NCI-H1436 treated with DMSO at 0.1 percent for 48 hours (cell line): ENCODE data around the gene CCDC134.

Experiments used
- DNase-seq: peaks from one replicate; lab custom pipeline; 2025; lab: John Stamatoyannopoulos, UW

Gene CCDC134

GRCh38 chr22:41800348-41801146 is at the start of gene CCDC134:
Gene CCDC134 (plus strand): TSS chr22:41800679. CDS start chr22:41808891, 8,212 bp downstream.
- DNase-seq = peak; percentile 48

DNA sequence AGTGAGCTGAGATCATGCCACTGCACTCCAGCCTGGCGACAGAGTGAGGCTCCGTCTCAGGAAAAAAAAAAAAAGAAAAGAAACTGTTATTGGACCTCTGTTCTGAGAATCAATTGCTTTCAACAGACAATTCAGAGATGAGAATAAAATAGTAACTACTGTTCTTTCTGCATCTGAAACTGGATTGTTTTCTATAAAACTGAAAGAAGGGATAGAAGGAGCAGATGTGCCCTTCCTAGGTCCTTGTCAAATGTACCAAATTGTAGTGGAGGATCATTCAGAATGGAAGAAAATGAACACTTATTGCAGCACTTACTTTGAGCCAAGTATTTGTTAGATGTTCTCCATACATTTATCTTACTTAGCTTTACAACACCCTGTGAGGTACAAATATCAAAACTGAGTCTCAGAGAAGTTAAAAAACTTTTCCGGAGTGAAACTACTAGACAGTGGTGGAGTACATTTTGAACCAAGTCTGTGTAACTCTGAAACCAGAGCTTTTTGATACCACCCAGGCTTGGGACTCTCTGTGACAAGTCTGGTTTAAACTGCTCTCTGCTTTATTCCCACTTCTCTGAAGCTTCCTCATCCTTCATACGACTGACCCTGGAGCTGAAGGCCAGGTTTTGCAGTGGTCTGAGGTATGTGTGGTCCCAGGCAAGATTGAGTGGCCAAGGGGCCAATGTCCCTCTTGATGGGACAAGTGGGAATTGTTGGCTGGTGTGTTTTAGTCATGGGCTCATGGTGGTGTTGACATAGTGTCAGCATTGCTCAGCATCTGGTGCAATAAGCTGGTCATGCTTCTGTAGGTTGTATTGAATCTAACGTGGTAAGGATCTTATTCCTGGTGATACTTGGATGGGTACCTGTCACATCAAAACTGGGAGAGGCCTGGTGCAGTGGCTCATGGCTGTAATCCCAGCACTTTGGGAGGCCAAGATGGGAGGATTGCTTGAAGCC is 48.2 kb upstream of the CCDC134 start:
- no peak for DNase-seq

DNA sequence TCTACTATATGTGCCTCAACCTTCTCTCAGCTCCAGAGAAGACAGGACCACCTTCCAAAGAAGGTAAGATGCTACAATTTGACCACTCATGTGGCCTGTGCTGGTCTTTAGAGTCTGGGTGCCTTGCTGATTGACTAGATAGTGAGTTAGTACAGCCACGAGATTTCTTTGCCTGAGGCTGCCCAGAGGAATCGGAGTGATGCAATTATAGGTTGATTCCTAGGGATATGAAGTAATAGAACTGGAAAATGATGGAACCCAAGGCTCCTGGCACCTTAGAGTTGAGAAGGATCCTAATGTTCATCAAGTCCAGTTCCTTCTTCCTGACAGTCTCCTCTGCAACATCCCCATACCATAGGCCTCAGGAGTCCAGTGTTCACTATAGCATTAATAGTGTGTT is 46.5 kb upstream of the CCDC134 start:
- no peak for DNase-seq

- DNase-seq = no peak
Observed at GRCh38 chr22:41757502-41757901, 43.0 kb upstream of the CCDC134 start.

DNA sequence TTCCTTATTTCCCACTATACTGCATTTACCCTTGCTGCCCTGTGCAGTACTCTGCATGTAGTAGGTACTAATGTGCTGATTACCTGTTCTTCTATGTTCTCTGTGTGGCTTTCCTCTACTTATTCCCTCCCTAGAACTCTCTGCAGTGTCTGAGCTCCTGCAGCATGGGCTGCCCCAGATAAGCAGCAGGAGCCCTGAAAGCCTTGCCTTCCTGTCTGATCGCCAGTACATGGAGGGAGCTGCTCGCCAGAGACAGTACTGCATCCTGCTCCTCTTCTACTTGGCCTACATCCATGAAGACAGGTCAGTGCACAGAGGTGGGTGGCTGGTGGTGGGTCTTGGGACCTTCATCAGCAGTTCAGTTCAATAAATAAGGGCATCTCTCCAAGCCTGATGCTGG is 42.2 kb upstream of the CCDC134 start:
- no peak for DNase-seq

DNA sequence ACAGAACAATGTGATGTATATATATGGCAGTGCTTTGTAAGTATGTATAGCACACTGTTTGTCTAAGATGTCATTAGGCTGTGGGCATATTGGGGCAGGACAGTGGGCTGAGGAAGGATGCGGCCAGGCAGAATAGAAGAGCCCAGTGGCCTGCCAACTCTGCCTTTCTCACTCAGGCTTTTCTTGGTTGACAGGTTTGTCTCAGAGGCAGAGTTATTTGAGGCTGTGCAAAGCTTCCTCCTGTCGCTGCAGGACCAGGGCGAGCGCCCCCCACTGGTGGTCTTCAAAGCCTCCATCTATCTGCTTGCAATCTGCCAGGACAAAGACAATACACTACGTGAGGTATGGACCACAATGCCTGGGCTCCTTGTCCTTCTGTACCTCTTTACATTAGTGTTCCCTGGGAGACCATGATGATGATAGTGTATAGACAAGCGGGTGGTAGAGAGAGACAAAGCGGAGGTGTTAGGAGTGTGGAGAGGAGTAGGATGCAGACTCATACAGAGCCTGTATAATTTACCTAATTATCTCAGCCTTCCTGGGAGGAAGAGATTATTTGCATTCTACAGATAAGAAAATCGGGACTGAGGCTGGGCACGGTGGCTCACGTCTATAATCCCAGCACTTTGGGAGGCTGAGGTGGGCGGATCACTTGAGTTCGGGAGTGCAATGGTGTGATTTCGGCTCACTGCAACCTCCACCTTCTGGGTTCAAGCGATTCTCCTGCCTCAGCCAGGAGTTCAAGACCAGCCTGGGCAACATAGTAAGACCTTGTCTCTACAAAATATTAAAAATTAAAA is 37.3 kb upstream of the CCDC134 start:
- no peak for DNase-seq

DNA sequence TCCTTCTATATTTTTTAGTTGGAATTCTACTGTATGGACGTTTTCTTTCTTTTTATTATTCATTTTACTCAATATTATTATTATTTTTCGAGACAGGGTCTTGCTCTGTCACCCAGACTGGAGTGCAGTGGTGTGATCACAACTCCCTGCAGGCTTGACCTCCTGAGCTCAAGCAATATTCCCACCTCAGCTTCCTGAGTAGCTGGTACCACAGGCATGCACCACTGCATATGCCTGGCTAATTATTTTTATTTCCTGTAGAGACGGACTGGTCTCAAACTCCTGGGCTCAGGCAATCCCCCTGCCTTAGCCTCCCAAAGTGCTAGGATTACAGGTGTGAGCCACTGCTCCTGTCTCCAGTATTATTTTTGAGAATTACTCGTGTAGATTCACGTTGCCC is 34.0 kb upstream of the CCDC134 start:
- DNase-seq = no peak

DNA sequence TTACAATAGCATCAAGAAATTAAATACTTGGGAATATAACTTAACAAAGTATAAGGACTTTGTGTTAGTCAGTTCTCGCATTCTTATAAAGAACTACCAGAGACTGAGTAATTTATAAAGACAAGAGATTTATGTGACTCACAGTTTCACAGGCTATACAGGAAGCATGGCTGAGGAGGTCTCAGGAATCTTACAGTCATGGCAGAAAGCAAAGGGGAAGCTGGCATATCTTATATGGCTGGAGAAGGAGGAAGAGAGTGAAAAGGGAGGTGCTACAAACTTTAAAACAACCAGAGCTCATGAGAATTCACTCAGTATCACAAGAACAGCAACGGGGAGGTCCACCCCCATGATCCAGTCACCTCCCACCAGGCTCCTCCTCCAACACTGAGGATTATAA is 32.0 kb upstream of the CCDC134 start:
- DNase-seq = no peak

DNA sequence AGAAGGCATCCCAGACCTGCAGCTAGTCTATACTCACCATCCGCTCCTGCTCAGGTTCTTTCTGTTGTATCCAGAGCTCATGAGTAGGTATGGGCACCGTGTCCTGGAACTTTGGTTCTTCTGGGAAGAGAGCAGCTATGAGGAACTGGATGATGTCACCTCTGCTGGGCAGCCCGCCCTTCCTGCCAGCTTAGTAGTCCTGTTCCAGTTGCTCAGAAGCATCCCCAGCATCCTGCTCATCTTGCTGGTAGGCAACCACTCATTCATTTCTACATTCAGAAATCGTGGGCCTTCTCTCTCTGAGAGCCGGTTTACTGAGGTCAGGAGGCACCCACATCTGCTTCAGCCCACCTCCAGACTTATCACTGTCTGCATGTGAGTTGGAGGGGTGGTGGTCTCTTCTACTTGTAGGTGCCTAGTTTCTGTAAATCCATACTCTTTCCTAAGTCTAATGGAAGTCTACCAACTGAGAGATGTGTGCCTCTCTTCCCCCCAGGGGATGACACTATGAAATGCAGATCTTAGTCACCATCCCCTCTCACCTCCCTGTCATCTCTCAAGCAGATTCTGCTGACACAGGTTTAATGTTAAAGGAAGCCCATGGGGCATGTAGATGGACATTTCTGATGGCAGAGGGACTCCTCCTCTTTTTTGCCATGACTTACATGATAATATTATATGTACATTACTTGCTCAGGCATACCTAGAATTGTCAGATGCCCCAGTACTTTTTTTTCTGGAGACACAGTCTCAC is 29.6 kb upstream of the CCDC134 start:
- no peak for DNase-seq

GRCh38 chr22:41772198-41772597 is 28.3 kb upstream of the CCDC134 start:
- no peak for DNase-seq

DNA sequence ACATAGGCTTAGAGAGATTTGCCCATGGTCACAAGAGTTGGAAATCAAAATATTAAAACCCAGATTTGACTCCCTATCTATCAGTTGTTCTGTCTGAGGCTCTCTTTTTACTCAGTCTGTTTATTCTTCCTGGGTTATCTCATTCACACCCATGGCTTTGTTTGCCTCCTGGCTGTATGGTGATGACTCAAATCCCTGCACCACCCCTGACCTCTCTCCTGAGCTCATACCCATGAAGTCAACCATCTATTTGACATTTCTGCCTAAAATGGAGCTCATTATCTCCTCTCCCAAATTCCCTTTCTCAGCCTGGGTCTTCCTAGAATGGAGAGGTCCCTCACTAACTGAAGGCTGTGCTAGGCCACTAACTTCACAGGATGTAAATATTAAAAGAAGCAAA is 27.8 kb upstream of the CCDC134 start:
- no peak for DNase-seq

DNA sequence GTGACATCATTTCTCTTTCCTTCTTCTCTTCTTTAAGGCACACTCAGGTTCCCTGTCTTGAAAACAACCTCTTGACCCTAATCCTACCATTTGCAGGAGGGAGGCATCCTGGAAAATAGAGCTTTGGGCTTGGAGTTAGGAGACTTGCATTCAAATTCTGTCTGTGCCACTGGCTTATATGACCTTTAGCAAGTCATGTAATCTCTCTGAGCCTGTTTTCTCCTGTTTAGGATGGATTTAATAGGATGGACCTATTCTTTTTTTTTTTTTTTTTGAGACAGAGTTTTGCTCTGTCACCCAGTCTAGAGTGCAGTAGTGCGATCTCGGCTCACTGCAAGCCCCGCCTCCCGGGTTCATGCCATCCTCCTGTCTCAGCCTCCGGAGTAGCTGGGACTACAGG is 25.1 kb upstream of the CCDC134 start:
- no peak for DNase-seq

DNA sequence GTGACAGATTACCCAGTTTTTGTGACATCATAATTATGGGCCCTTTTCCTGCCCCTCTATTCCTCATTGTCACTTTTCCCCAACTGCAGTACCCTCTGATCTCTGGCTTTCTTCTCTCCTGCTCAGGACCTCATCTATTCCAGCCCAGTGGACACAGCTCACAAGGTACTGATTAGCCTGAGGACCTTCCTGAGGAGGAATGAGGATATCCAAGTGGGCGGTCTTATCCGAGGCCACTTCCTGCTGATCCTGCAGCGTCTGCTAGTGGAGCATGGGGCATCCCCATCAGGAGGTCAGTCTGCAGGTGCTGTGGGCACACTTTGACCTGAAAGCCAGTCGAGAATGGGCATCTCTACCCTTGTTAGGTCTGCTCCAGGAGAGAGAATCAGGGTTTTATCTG is 24.5 kb upstream of the CCDC134 start:
- no peak for DNase-seq

- no peak for DNase-seq
Observed at GRCh38 chr22:41776381-41776780, 24.1 kb upstream of the CCDC134 start.

DNA sequence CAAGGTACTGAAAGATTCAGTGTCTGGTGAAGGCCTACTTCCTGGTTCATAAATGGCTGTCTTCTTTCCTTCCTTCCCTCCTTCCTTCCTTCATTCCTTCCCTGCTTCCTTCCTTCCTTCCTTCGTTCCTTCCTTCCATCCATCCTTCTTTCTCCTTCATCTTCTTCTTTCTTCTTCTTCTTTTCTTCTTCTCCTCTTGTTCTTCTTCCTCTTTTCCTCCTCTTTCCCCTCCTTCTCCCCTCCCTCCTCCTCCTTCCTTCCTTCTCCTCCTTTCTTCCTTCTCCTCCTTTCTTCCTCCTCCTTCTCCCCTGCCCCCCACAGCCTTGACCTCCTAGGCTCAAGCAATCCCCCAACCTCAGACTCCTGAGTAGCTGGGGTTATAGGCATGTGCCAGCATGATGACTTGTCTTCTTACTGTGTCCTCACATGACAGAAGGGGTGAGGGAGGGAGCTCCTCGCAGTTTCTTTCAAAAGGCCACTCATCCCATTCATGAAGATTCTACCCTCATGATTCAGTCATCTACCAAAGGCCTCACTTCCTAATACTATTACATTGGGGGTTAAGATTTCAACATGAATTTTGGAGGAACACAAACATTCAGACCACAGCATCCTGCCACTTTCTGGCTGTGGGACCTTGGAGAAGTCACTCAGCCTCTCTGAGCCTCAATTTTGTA is 22.6 kb upstream of the CCDC134 start:
- DNase-seq = no peak

DNA sequence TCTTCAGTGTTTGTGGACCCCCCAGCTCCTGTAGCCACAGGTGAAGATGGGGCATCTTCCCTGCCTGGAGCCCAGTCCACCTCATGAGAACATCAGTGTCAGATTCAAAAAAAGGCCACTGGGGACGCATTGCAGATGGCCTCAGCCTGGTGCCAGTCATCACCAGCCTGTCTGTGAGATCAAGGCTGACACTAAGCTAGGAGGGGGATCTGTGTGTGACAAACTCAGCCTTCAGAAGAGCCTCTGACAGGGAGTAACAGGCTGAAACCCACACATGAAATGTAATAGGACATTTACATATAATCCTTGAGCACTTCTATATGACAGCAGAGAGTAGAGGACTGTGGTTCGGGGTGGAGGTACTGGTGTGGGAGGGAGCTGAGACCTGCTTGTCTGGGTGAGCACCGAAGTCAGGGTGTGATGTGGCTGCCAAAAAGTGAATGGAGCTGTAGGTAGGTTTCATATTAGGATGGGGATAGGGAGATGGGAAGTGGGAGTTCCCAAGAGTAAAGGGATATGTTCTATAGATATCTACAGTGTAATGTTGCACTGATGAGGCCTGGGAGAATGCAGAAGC is 20.5 kb upstream of the CCDC134 start:
- DNase-seq = no peak

- no peak for DNase-seq
Observed at GRCh38 chr22:41780746-41781505, 19.6 kb upstream of the CCDC134 start.

DNA sequence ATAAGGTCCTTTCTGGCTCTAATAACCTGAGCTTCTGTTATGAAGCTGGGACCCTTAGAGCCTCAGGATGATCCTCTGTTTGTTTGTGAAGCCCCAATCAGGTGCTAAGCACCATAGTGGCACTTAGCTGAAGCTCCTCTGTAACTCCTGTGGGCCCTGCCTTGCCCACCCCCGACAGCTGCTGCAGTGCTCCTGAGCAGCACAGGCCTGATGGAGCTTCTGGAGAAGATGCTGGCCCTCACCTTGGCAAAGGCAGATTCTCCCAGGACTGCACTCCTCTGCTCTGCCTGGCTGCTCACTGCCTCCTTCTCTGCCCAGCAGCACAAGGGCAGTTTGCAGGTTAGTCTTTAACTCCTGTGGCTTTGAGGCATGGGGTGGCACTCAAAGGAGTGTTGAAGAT is 19.0 kb upstream of the CCDC134 start:
- DNase-seq = no peak

GRCh38 chr22:41782316-41782715 is 18.2 kb upstream of the CCDC134 start:
- no peak for DNase-seq

DNA sequence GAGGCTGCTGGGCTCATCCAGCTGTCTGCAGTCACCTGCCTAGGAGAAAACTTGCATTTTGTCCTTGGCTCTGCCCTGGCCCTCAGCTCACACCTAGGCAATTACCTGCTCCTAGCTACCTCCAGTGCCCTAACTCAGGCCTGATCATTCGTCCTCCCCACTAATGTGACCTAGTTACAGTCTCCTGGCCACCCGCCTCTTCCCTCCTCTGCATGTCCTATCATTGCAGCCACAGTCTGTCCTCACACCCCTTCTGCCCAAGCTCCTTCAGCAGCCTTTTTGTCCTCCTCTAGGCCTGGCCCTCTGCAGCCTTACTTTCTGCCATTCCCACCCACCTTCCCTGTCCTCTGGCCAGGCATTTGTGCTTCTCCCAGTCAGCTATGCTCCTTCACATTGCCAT is 17.7 kb upstream of the CCDC134 start:
- no peak for DNase-seq
